Measurements from ENCODE around the gene KNSTRN. TPM values are rescaled to one million over a fixed set of nuclear protein-coding genes. Genes with fewer than 3 reads are reported as not detected.
A peak's percentile ranks its signal among the peaks of the same experiment; 100 is the strongest.

The KNSTRN gene
- total and polyA plus RNA-seq, 4 donors: 3.4 to 28.1 (median 8.9) TPM

GRCh38 chr15:40421246-40422157, 39.0 kb downstream of the KNSTRN start (continued):
- TF ChIP-seq, protein P1, sequence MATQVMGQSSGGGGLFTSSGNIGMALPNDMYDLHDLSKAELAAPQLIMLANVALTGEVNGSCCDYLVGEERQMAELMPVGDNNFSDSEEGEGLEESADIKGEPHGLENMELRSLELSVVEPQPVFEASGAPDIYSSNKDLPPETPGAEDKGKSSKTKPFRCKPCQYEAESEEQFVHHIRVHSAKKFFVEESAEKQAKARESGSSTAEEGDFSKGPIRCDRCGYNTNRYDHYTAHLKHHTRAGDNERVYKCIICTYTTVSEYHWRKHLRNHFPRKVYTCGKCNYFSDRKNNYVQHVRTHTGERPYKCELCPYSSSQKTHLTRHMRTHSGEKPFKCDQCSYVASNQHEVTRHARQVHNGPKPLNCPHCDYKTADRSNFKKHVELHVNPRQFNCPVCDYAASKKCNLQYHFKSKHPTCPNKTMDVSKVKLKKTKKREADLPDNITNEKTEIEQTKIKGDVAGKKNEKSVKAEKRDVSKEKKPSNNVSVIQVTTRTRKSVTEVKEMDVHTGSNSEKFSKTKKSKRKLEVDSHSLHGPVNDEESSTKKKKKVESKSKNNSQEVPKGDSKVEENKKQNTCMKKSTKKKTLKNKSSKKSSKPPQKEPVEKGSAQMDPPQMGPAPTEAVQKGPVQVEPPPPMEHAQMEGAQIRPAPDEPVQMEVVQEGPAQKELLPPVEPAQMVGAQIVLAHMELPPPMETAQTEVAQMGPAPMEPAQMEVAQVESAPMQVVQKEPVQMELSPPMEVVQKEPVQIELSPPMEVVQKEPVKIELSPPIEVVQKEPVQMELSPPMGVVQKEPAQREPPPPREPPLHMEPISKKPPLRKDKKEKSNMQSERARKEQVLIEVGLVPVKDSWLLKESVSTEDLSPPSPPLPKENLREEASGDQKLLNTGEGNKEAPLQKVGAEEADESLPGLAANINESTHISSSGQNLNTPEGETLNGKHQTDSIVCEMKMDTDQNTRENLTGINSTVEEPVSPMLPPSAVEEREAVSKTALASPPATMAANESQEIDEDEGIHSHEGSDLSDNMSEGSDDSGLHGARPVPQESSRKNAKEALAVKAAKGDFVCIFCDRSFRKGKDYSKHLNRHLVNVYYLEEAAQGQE (IDR thresholded peaks at IDR 0.05): no peak
- TF ChIP-seq JUND (IDR thresholded peaks at IDR 0.05) (no peak), TAF1 (conservative IDR thresholded peaks at IDR 0.05) (no peak), RAD21 (IDR thresholded peaks at IDR 0.05) (peak; percentile 93 to 94)

DNA sequence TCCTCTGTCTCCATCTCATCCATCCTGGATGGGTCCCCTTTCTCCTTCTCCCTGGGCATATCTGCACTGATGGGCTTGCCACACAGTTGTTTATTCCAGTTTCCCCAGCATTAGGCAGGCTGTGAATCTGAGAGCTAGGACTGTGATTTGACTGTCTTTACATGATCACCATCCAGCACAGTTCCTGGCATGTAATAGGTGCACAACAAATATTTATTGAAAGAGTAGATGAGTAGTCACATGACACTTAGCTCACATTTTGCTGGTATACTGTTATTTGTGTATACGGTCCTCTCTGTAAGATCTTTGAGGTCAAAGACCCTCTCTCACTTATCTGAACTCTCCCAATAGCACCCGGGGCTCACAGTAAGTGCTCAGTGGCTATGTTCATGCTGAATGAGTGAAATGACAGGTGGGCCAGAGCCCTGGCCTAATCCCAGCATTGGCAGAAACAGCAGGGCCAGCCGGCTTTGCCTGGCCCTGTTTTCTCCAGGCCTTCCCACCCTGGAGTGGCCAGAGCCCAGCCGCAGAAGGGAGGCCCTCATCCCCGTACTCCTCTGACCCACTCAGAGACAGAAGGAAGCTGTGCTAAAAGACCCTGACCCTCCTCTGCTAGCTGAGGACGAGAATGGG, 42.1 kb downstream of the KNSTRN start:
- Histone ChIP-seq H3K4me1 (ENCODE audit: control insufficient read depth in 4 of 4, insufficient read depth in 4 of 4, low read length in 3 of 4) (peaks cover 7 to 24% (median 21%) of the 10 kb centered on the region in 4 donors), H3K36me3 (ENCODE audit: control insufficient read depth in 4 of 4, insufficient read depth in 3 of 4, low read depth in 1 of 4, low read length in 3 of 4) (no peaks in the 10 kb centered on the region), H3K27me3 (ENCODE audit: control insufficient read depth in 4 of 4, insufficient read depth in 4 of 4, low read length in 3 of 4) (no peaks in the 10 kb centered on the region), H3K9me3 (ENCODE audit: control insufficient read depth in 4 of 4, low read length in 3 of 4) (no peaks in the 10 kb centered on the region), H3K27ac (ENCODE audit: low read depth in 1 of 2, low read length in 2 of 2) (no peak overlapping the region), H3K4me3 (ENCODE audit: low read depth in 1 of 3, low read length in 3 of 3) (no peak overlapping the region), H3K9ac (ENCODE audit: low read depth in 1 of 2, low read length in 2 of 2) (no peak overlapping the region)
- TF ChIP-seq NR2F2 (IDR thresholded peaks at IDR 0.05) (no peak), RXRA (IDR thresholded peaks at IDR 0.05) (no peak), YY1 (IDR thresholded peaks at IDR 0.05) (no peak), HNF4G (IDR thresholded peaks at IDR 0.05) (no peak), HNF4A (conservative IDR thresholded peaks at IDR 0.05) (no peak), ZBTB33 (IDR thresholded peaks at IDR 0.05) (no peak), FOXA2 (IDR thresholded peaks at IDR 0.05) (no peak), RAD21 (IDR thresholded peaks at IDR 0.05) (no peak), FOXA1 (IDR thresholded peaks at IDR 0.05) (no peak), EGR1 (IDR thresholded peaks at IDR 0.05; ENCODE audit: low read depth in 2 of 2) (no peak), SP1 (IDR thresholded peaks at IDR 0.05) (no peak)
- 90% methylated on average over 6 of the region's 6 CpGs for WGBS
- DNase-seq (ENCODE audit: low spot score): no peak

DNA sequence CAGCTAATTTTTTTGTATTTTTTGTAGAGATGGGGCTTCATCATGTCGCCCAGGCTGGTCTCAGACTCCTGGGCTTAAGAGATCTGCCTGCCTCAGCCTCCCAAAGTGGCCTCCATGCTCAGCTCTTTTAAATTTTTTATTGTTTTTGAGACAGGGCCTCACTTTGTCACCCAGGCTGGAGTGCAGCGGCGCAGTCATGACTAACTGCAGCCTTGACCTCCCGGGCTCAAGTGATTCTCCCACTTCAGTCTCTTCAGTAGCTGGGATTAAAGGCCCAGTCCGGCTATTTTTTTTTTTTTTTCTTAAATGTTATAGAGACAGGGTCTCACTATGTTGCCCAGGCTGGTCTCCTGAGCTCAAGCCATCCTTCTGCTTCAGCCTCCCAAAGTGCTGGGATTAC, 43.2 kb downstream of the KNSTRN start:
- DNase-seq (ENCODE audit: low spot score): no peak
- Histone ChIP-seq H3K4me1 (ENCODE audit: control insufficient read depth in 4 of 4, insufficient read depth in 4 of 4, low read length in 3 of 4) (peaks cover under 1 to 15% (median 14%) of the 10 kb centered on the region in 4 donors), H3K9me3 (ENCODE audit: control insufficient read depth in 4 of 4, low read length in 3 of 4) (no peaks in the 10 kb centered on the region)
- TF ChIP-seq ATF3 (IDR thresholded peaks at IDR 0.05) (no peak), JUND (IDR thresholded peaks at IDR 0.05) (no peak), NR2F2 (IDR thresholded peaks at IDR 0.05) (no peak), TAF1 (conservative IDR thresholded peaks at IDR 0.05) (no peak), RAD21 (IDR thresholded peaks at IDR 0.05) (no peak), FOXA2 (IDR thresholded peaks at IDR 0.05) (no peak), YY1 (IDR thresholded peaks at IDR 0.05) (no peak), SP1 (IDR thresholded peaks at IDR 0.05) (no peak), RXRA (IDR thresholded peaks at IDR 0.05) (no peak), FOXA1 (IDR thresholded peaks at IDR 0.05) (no peak), HNF4G (IDR thresholded peaks at IDR 0.05) (no peak), GABPA (IDR thresholded peaks at IDR 0.05 in 1 of 2, conservative IDR thresholded peaks at IDR 0.05 in 1 of 2) (no peak)
- TF ChIP-seq, protein P2, sequence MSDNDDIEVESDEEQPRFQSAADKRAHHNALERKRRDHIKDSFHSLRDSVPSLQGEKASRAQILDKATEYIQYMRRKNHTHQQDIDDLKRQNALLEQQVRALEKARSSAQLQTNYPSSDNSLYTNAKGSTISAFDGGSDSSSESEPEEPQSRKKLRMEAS (IDR thresholded peaks at IDR 0.05): no peak
- TF ChIP-seq, protein P1 (IDR thresholded peaks at IDR 0.05): no peak

More for the DNA sequence above, 43.2 kb downstream of the KNSTRN start:
- 95% methylated on average over 5 of the region's 5 CpGs for whole genome bisulfite sequencing
- no peak overlapping the region for H3K4me3 ChIP-seq (ENCODE audit: low read depth in 1 of 3, low read length in 3 of 3)
- no peaks in the 10 kb centered on the region for H3K27me3 ChIP-seq (ENCODE audit: control insufficient read depth in 4 of 4, insufficient read depth in 4 of 4, low read length in 3 of 4)
- H3K36me3 ChIP-seq (ENCODE audit: control insufficient read depth in 4 of 4, insufficient read depth in 3 of 4, low read depth in 1 of 4, low read length in 3 of 4): no peaks in the 10 kb centered on the region
- no peak overlapping the region for H3K9ac ChIP-seq (ENCODE audit: low read depth in 1 of 2, low read length in 2 of 2)
- no peak overlapping the region for H3K27ac ChIP-seq (ENCODE audit: low read depth in 1 of 2, low read length in 2 of 2)

Measured in liver (tissue), 9 donors.